A549 (cell line): ENCODE data around the gene ZXDC. TPM values are rescaled to one million over a fixed set of nuclear protein-coding genes. Genes with fewer than 3 reads are reported as not detected.

ENCODE experiments used
- ATAC-seq, 2 experiments: fragments of 200-7000 bp in 1 of 2; fragments of >200 bp in 1 of 2; cut with Nextera tagmentation in 1 of 2; cut with Tn5 transposase in 1 of 2; 3 replicates each; pipeline versions ENCODE4 v1.8.0 to v1.9.1; 2018 to 2020; ENCODE audit warnings: mild to moderate bottlenecking in 1 of 2, moderate library complexity in 1 of 2
- CTCF ChIA-PET: fragments of 300-600 bp; sonication (Branson Sonifier 250); formaldehyde crosslinking; extraction: SDS; loops from one replicate; lab custom pipeline; 2021; ENCODE audit warnings: antibody characterized with exemption, inconsistent platforms; lab: Yijun Ruan, JAX
- POLR2A ChIA-PET: fragments of 350-600 bp; formaldehyde crosslinking; extraction: SDS; loops from one replicate; lab custom pipeline; 2021; ENCODE audit warnings: antibody characterized with exemption, inconsistent platforms; lab: Yijun Ruan, JAX
- DNase-seq, 2 experiments: peaks; one replicate each; pipeline versions ENCODE4 v3.0.0 to v3.0.0-alpha.2; 2011 to 2016; ENCODE audit warnings: low read depth in 1 of 2, low spot score in 1 of 2
- FAIRE-seq: peaks from 2 replicates; lab custom pipeline; 2011; peaks lifted over from hg19 to GRCh38; lab: Jason Lieb, UNC
- H3K27ac ChIP-seq, 2 experiments: fragments of >200 bp; sonication (Bioruptor Twin); formaldehyde crosslinking; 3 replicates each; pipeline ENCODE4 v1.5.1; 2016 to 2017
- H3K4me1 ChIP-seq: fragments of >200 bp; sonication (Bioruptor Twin); formaldehyde crosslinking; 3 replicates; pipeline ENCODE4 v1.6.1; 2016
- H3K4me2 ChIP-seq: fragments of >200 bp; sonication (Bioruptor Twin); formaldehyde crosslinking; 3 replicates; pipeline ENCODE4 v1.6.1; 2016
- H3K4me3 ChIP-seq: fragments of >200 bp; sonication (Bioruptor Twin); formaldehyde crosslinking; 3 replicates; pipeline ENCODE4 v1.5.1; 2016
- H3K9me3 ChIP-seq: fragments of >200 bp; sonication (Bioruptor Twin); formaldehyde crosslinking; 3 replicates; pipeline ENCODE4 v1.6.1; 2016
- ATOH8 ChIP-seq: fragments of 250-450 bp; sonication (Bioruptor Pico); IDR thresholded peaks from 2 replicates; pipeline ENCODE4 v1.5.0; 2020; ENCODE audit warnings: low read depth, mild to moderate bottlenecking, moderate library complexity
- E2F6 ChIP-seq: IDR thresholded peaks from 2 replicates; pipeline ENCODE4 v1.6.1; 2012; ENCODE audit warnings: low read depth, borderline replicate concordance
- EHF ChIP-seq: fragments of 250-450 bp; sonication (Bioruptor Pico); IDR thresholded peaks from 2 replicates; pipeline ENCODE4 v1.5.0; 2020; ENCODE audit warnings: mild to moderate bottlenecking
- ESRRA ChIP-seq: fragments of 150-350 bp; IDR thresholded peaks from 2 replicates; pipeline ENCODE4 v1.6.1; 2014; ENCODE audit warnings: mild to moderate bottlenecking, low read length, borderline replicate concordance
- GATA3 ChIP-seq: IDR thresholded peaks from 2 replicates; pipeline ENCODE4 v1.6.1; 2012; ENCODE audit warnings: borderline replicate concordance
- HOXB13 ChIP-seq: fragments of 250-450 bp; sonication (Bioruptor Pico); IDR thresholded peaks from 2 replicates; pipeline ENCODE4 v1.5.0; 2020; ENCODE audit warnings: low read depth, mild to moderate bottlenecking, moderate library complexity
- JUN ChIP-seq, 2 experiments: fragments of >200 bp; sonication (Bioruptor Twin); formaldehyde crosslinking; IDR thresholded peaks; 2 replicates in 1 of 2; 3 replicates in 1 of 2; pipeline ENCODE4 v1.6.1; 2016 to 2017
- JUNB ChIP-seq: fragments of >200 bp; sonication (Bioruptor Twin); formaldehyde crosslinking; IDR thresholded peaks from 2 replicates; pipeline ENCODE4 v1.6.1; 2016
- KDM1A ChIP-seq: fragments of 200-600 bp; sonication (generic); IDR thresholded peaks from 2 replicates; pipeline ENCODE4 v1.6.1; 2016; ENCODE audit warnings: low read depth, mild to moderate bottlenecking
- MAX ChIP-seq: IDR thresholded peaks from 2 replicates; pipeline ENCODE4 v1.6.1; 2012
- MYC ChIP-seq: IDR thresholded peaks from 2 replicates; pipeline ENCODE4 v1.6.1; 2012; ENCODE audit warnings: mild to moderate bottlenecking, inconsistent platforms, low read length, improper control_type of control experiment, borderline replicate concordance
- NR3C1 ChIP-seq: fragments of >200 bp; sonication (Bioruptor Twin); formaldehyde crosslinking; IDR thresholded peaks from 3 replicates; pipeline ENCODE4 v1.6.1; 2017
- PHF8 ChIP-seq: fragments of 200-600 bp; sonication (generic); IDR thresholded peaks from 2 replicates; pipeline ENCODE4 v1.6.1; 2016; ENCODE audit warnings: low read depth, mild to moderate bottlenecking, antibody characterized with exemption, moderate library complexity, borderline replicate concordance
- POLR2A ChIP-seq: IDR thresholded peaks from 2 replicates; pipeline ENCODE4 v1.6.1; 2012; ENCODE audit warnings: mild to moderate bottlenecking, low read length
- POLR2AphosphoS2 ChIP-seq: conservative IDR thresholded peaks from 2 replicates; pipeline ENCODE4 v1.6.1; 2012; ENCODE audit warnings: low read length, improper control_type of control experiment, inconsistent platforms
- RAD21 ChIP-seq, 2 experiments: fragments of >200 bp in 1 of 2; sonication (Bioruptor Twin) in 1 of 2; formaldehyde crosslinking in 1 of 2; IDR thresholded peaks in 1 of 2; conservative IDR thresholded peaks in 1 of 2; 2 replicates in 1 of 2; 3 replicates in 1 of 2; pipeline ENCODE4 v1.6.1; 2012 to 2018; ENCODE audit warnings: inconsistent platforms in 1 of 2
- RCOR1 ChIP-seq: fragments of 150-350 bp; IDR thresholded peaks from 2 replicates; pipeline ENCODE4 v1.6.1; 2014; ENCODE audit warnings: antibody characterized with exemption, low read length, low read depth
- REST ChIP-seq: fragments of 200-600 bp; sonication (generic); IDR thresholded peaks from 2 replicates; pipeline ENCODE4 v1.6.1; 2016; ENCODE audit warnings: antibody characterized with exemption, mild to moderate bottlenecking, moderate library complexity
- SREBF2 ChIP-seq: fragments of 450-650 bp; IDR thresholded peaks from 2 replicates; pipeline ENCODE4 v1.6.1; 2014; ENCODE audit warnings: mild to moderate bottlenecking, moderate library complexity
- TFCP2L1 ChIP-seq: fragments of 250-450 bp; sonication (Bioruptor Pico); IDR thresholded peaks from 2 replicates; pipeline ENCODE4 v1.5.0; 2021; ENCODE audit warnings: mild to moderate bottlenecking
- WGBS: methylation state at CpG from one replicate; pipeline ENCODE4 v1.1.6; 2017; ENCODE audit errors: missing lambda C conversion rate; 5-methylcytosine and 5-hydroxymethylcytosine counted together
- polyA plus RNA-seq, 4 experiments: library from polyadenylated mRNA; depleted of rRNA in 3 of 4; stranded (reverse); fragments of >200 nt; fragmentation: RNase III in 1 of 4; extraction: RNeasy Plus Mini Kit Qiagen cat#74134 plus additional on column Dnase treatment in 1 of 4; gene quantifications; 2 replicates in 3 of 4; 3 replicates in 1 of 4; pipeline ENCODE4 v1.2.3, GENCODE V29; 2011 to 2017

ZXDC gene
- polyA plus RNA-seq, 2 of the 4 experiments (the other 2 are of a cell fraction), result 6.0 to 8.5 TPM

GRCh38 chr3:126476166-126477060 lies 722 bp upstream of the ZXDC start:
- WGBS, result 36% methylated on average over 26 of the region's 66 CpGs
- TF ChIP-seq JUN (IDR thresholded peaks at IDR 0.05) (no peak), POLR2AphosphoS2 (no peak), MAX (peak; percentile 37; the same call in 1 of the 2 replicates), KDM1A (no peak), RCOR1 (no peak), JUNB (no peak), TFCP2L1 (CRISPR knock-in tag) (no peak), ESRRA (no peak), GATA3 (no peak), EHF (CRISPR knock-in tag) (no peak), HOXB13 (no peak), MYC (no peak), RAD21 (conservative IDR thresholded peaks at IDR 0.05 in 1 of 2, IDR thresholded peaks at IDR 0.05 in 1 of 2) (no peak), SREBF2 (no peak), REST (no peak), NR3C1 (no peak), POLR2A (peak; percentile 62), ATOH8 (CRISPR knock-in tag) (no peak), E2F6 (no peak), PHF8 (peak; percentile 44; the same call in 1 of the 2 replicates)
- peaks cover 28% of the 10 kb centered on the region for H3K4me1 ChIP-seq
- H3K4me3 ChIP-seq, result peak overlapping the region; percentile 90
- ChIA-PET CTCF (interaction anchor here (0.6 to 0.9 kb wide), 5 partner anchors 11 to 588 kb away, joined by 3 to 4 read pairs (median 3); no protein-coding TSS in a partner anchor), POLR2A (interaction anchor here (0.6 to 1.6 kb wide), 3 partner anchors 14 to 228 kb away, joined by 3 to 7 read pairs (median 3); partner anchors contain the start of gene CHCHD6)
- FAIRE-seq (no peak), ATAC-seq (peak; percentile 49 to 72), DNase-seq (peak; percentile 59 to 72)
- H3K9me3 ChIP-seq, result no peaks in the 10 kb centered on the region
- H3K27ac ChIP-seq, result peak overlapping the region; percentile 76 to 99
- H3K4me2 ChIP-seq, result peak overlapping the region; percentile 83
